Measurements from ENCODE around the gene MT1H. TPM values are rescaled to one million over a fixed set of nuclear protein-coding genes. Genes with fewer than 3 reads are reported as not detected.

Gene MT1H
- total RNA-seq, 4 donors from 2014 or later: 45.4 to 179 (median 62.8) TPM; not detected in 1

DNA sequence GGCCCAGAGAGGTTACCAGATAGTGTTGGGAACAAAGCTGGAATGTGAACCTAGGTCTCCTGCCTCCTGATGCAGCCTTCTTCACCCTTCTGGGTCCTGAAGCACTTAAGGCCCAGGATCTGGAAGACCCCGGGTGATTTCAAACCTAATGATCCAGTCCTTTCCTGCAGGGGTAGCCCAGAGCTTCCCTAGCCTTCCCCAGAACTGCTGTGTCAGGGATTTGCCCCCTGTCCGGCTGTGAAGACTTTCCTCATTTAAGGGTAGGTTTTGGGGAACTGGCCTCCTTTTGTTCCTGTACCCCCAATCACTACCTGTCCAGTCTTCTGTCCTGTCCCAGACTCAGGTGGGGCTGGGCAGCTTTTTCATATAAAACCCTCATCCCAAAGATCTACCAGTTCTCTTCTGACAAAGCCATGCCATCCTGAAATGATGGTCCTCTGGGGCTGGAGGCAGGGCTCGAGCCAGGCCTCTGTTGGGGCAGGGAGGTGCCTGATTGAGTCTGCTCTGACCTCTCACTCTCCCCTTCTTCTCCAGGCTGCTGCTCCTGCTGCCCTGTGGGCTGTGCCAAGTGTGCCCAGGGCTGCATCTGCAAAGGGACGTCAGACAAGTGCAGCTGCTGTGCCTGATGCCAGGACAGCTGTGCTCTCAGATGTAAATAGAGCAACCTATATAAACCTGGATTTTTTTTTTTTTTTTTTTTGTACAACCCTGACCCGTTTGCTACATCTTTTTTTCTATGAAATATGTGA is 14.0 kb downstream of the MT1H start:
- intact Hi-C loops (cut with DNase I): no loop called here
- 50 to 64% methylated on average over 5 of the region's 5 CpGs for WGBS, 2 donors
- no peaks in the 10 kb centered on the region for H3K27me3 ChIP-seq
- H3K4me3 ChIP-seq (replicated peaks in 1 of 3): peak overlapping the region; percentile 84 to 98 (median 96)
- peaks cover 0 to 13% of the 10 kb centered on the region in 2 donors for H3K36me3 ChIP-seq
- H3K9me3 ChIP-seq: no peaks in the 10 kb centered on the region
- peak overlapping the region; percentile 89 to 94 (median 92) for H3K27ac ChIP-seq
- peaks cover 27 to 31% of the 10 kb centered on the region in 2 donors for H3K4me1 ChIP-seq
- TF ChIP-seq POLR2A (IDR thresholded peaks at IDR 0.05): peak in 1 of 2 donors; percentile 17
- TF ChIP-seq, protein P1, sequence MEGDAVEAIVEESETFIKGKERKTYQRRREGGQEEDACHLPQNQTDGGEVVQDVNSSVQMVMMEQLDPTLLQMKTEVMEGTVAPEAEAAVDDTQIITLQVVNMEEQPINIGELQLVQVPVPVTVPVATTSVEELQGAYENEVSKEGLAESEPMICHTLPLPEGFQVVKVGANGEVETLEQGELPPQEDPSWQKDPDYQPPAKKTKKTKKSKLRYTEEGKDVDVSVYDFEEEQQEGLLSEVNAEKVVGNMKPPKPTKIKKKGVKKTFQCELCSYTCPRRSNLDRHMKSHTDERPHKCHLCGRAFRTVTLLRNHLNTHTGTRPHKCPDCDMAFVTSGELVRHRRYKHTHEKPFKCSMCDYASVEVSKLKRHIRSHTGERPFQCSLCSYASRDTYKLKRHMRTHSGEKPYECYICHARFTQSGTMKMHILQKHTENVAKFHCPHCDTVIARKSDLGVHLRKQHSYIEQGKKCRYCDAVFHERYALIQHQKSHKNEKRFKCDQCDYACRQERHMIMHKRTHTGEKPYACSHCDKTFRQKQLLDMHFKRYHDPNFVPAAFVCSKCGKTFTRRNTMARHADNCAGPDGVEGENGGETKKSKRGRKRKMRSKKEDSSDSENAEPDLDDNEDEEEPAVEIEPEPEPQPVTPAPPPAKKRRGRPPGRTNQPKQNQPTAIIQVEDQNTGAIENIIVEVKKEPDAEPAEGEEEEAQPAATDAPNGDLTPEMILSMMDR (IDR thresholded peaks at IDR 0.05): no peak
- DNase-seq: peak; percentile 31 to 47

DNA sequence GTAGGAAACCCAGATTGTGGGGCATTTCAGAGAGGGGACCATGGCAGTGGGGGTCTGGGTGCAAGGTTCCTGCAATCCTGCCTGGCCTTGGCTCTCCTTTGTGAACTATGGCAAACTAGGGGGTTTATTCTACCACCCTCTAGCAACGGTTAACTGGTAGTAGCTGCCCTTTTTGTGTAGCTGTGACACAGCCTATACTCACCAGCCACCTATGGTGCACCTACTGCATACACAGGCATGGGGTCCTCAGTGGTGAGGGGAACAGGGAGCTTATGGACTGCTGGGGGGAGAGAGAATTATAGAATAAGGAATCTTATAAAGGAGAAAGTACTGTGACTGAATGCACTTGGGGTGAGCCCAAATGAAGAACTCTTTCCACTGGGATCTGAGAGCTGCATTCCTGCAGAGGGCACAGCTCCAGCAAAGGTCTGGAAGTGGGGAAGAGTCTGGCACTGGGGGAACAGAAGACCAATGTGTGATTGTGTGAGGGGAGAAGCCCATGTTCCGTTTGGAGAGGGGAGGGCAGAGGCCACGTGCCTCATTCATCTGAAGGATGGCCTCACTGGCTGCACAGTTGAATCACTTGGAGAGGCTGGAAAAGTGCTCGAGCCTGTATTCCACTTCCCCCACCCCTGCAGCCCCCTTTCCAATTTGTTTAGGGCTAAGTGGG is 14.8 kb downstream of the MT1H start:
- TF ChIP-seq POLR2A (IDR thresholded peaks at IDR 0.05): no peak
- TF ChIP-seq, protein P1 (IDR thresholded peaks at IDR 0.05): no peak
- intact Hi-C loops (cut with DNase I): no loop called here
- WGBS, 2 donors: 48 to 51% methylated on average over 4 of the region's 4 CpGs
- Histone ChIP-seq H3K4me3 (replicated peaks in 1 of 3) (peak overlapping the region in 2 of 3 donors; percentile 16 to 84), H3K4me1 (peaks cover 27 to 31% of the 10 kb centered on the region in 2 donors), H3K36me3 (peaks cover 0 to 13% of the 10 kb centered on the region in 2 donors), H3K27ac (peak overlapping the region; percentile 89 to 94 (median 92)), H3K9me3 (no peaks in the 10 kb centered on the region), H3K27me3 (no peaks in the 10 kb centered on the region)
- peak; percentile 26 to 48 for DNase-seq

DNA sequence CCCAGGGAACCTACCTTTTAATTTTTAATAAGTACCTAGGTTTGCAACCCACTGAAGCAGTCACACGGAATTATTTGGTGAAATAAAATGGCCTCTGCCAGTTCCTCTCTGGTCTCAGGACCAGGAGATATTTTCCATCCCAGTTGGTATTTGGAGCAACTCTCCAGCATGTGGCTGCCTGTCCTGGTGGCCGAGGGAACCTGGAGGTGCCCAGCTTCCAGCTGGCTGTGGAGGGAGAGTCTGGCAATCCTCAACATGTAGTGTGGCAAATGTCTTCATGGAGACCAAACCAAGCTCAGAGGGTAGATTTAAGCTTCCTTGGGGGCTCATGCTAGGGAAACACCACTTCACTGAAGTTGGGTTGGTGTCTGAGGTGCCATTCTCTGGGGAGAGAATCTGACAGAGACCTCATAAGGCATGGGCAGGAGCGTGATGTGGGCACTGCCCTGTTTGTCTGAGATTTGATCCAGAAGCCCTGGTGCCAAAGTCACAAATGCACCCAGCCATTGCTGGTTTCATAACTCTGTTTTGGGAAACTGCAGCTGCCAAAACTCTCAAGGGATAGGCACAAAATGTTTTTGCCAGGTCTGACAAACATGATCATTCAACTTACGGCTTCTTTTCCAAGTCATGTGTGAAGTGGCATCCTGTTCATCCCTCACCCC is 15.4 kb downstream of the MT1H start:
- peak overlapping the region in 1 of 3 donors; percentile 84 for H3K4me3 ChIP-seq (replicated peaks in 1 of 3)
- peak overlapping the region; percentile 89 to 94 (median 92) for H3K27ac ChIP-seq
- TF ChIP-seq, protein P1 (IDR thresholded peaks at IDR 0.05): no peak
- peak in 1 of 2 donors; percentile 71 for TF ChIP-seq POLR2A (IDR thresholded peaks at IDR 0.05)
- 60 to 71% methylated on average over 2 to 4 of the region's 4 CpGs for WGBS, 2 donors
- H3K9me3 ChIP-seq: no peaks in the 10 kb centered on the region
- H3K27me3 ChIP-seq: no peaks in the 10 kb centered on the region
- intact Hi-C loops (cut with DNase I): loop anchor here (5.0 kb wide), 1 partner anchor 78 kb away; the partner anchor contains the start of gene MT2A
- peaks cover 27 to 31% of the 10 kb centered on the region in 2 donors for H3K4me1 ChIP-seq
- H3K36me3 ChIP-seq: peaks cover 0 to 13% of the 10 kb centered on the region in 2 donors
- DNase-seq: peak; percentile 64 to 72

DNA sequence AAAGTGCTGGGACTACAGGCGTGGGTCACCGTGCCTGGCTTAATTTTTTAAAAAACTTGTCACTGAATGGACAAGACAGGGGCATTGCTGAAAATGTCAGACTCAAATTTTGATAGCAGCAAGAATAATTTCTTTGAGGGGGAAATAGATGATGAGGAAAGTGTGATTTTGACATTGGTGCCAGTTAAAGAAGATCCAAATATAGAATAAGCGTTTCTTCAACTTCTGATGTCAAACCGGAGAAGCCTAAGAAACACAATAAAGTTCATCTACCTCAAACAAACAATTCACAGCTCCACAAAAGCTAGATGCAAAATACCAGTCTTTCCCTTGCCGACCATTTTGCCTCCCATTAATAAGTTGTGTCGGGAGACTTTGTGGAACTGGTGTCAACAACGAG is 17.1 kb downstream of the MT1H start:
- intact Hi-C loops (cut with DNase I): loop anchor here (5.0 kb wide), 1 partner anchor 79 kb away; the partner anchor contains the start of gene MT2A
- H3K27me3 ChIP-seq: no peaks in the 10 kb centered on the region
- no peaks in the 10 kb centered on the region for H3K9me3 ChIP-seq
- no peak for DNase-seq
- no peak for TF ChIP-seq POLR2A (IDR thresholded peaks at IDR 0.05)
- H3K36me3 ChIP-seq: peaks cover 0 to 13% of the 10 kb centered on the region in 2 donors
- H3K4me1 ChIP-seq: peaks cover 21 to 30% of the 10 kb centered on the region in 2 donors
- no peak overlapping the region for H3K27ac ChIP-seq
- 91 to 96% methylated on average over 7 of the region's 7 CpGs for WGBS, 2 donors
- no peak overlapping the region for H3K4me3 ChIP-seq (replicated peaks in 1 of 3)

DNA sequence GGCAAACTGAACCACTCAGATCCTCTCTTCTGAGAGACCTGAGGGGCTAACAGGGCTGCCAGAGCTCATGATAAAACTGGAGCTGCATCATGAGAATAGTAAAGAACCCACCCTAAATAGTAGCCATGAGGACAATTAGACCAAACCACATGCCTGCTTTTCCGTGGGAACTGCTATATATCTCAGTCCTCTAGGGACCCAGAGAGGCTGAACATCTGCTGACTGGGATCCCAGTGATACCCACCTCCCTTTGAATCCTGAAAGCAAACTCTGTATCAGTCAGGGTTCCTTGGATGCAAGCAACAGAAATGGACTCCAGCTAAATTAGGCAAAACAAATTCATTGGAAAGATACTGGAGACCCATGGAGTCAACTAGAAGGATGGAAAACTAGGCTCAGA is 19.1 kb downstream of the MT1H start:
- no peak for DNase-seq
- Histone ChIP-seq H3K36me3 (peaks cover 0 to 5% of the 10 kb centered on the region in 2 donors), H3K4me3 (replicated peaks in 1 of 3) (no peak overlapping the region), H3K27ac (no peak overlapping the region), H3K27me3 (no peaks in the 10 kb centered on the region), H3K9me3 (no peaks in the 10 kb centered on the region), H3K4me1 (peaks cover 20 to 35% of the 10 kb centered on the region in 2 donors)
- TF ChIP-seq, protein P1 (IDR thresholded peaks at IDR 0.05): no peak
- no peak for TF ChIP-seq POLR2A (IDR thresholded peaks at IDR 0.05)
- intact Hi-C loops (cut with DNase I): loop anchor here (5.0 kb wide), 1 partner anchor 81 kb away; the partner anchor contains the start of gene MT2A
- WGBS, 2 donors: 50 to 64% methylated on average over 1 of the region's 1 CpG
